ENCODE data around the gene RPS6KA1.
"Not testable (repeated sequence)": the region's sequence is repeated elsewhere in the genome, so short reads cannot be mapped to it uniquely, and the experiment has no call there.

The RPS6KA1 gene

DNA sequence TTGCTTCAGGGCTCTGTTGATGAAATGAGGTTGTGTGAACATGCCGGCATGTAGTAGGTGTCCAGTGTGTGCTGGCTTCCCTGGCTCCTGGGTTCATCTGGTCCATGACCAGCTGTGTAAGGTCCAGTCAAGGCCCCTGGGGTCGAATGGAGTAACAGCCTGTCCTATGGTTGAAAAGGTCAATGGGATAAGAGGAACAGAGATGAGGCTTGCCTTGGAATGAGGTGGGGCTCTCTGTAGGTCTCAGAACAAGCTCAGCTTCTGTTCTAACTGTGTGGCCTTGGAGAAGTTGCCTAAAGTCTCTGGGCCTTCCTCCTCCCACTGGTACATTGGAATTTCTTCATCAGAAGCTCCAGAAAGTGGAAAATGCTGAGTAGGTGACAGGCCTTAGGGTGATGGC lies 26.6 kb downstream of the RPS6KA1 start:
- no peak for DNase-seq

DNA sequence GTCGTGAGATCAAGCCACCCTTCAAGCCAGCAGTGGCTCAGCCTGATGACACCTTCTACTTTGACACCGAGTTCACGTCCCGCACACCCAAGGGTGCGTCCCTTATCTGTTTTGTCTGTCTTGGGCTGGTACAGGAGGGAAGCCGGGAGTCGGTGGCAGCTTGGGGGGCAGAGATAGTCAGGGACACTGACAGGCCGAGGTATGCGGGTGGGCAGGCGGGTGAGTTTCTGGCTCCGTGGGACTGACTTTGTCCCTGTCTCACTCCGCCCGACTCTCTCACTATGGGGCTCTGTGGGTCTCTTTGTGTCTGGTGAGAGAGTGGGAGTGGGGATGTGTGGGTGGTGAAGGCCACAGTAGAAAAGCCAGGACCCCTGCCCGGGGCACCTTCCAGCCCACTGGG lies 27.4 kb downstream of the RPS6KA1 start:
- DNase-seq, result no peak

DNA sequence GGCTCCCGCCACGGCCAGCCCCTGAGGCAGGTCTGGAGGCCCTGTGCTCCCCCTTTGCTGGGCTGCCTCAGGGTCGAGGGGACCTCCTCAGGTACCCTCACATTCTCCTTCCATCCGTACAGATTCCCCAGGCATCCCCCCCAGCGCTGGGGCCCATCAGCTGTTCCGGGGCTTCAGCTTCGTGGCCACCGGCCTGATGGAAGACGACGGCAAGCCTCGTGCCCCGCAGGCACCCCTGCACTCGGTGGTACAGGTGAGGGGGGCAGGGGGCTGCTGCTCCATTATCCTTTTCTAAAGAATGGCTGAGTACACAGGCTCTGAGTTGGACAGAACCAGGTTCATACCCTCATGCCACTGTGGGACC lies 29.1 kb downstream of the RPS6KA1 start:
- no peak for DNase-seq

DNA sequence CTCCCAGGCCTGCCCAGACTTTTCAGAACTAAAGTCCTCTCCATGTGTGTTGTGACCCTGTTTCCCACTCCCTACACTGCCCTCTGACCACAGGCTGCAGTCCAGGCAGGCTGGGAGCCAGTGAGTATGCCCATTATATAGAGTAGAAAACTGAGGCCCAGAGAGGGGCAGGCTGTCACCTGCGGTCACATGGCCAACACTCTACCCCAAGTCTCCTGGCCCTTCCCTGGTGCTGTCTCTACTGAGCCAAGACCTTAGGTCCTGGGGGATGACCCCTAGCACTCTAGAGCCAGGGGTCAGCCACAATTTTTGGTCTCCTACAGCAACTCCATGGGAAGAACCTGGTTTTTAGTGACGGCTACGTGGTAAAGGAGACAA lies 30.8 kb downstream of the RPS6KA1 start:
- no peak for DNase-seq

DNA sequence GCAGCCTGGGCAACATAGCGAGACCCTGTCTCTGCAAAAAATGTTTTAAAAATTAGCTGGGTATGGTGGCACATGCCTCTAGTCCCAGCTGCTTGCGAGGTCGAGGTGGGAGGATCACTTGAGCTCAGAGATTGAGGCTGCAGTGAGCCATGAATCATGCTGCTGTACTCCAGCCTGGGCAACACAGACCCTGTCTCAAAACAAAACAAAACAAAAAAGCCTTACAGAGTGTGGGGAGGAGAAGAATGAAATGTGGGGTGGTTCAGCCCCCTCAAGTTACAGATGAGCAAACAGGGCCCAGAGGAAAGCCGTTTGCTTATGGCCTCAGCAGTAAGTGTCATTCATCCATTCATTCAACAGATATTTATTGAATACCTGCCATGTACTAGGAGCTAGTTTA lies 40.7 kb downstream of the RPS6KA1 start:
- DNase-seq, result no peak

DNA sequence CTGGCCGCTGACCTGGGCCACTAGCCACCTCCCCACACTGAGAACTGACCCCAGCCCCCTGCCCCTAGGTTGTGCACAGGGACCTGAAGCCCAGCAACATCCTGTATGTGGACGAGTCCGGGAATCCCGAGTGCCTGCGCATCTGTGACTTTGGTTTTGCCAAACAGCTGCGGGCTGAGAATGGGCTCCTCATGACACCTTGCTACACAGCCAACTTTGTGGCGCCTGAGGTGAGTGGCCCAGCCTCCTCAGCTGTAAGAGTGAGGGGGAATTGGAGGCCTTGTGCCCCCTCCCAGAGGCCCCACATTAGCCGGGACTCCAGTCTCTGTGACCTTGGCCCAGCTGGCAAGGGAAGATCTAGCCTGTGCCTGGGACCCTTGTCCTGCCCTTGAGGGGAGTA lies 41.8 kb downstream of the RPS6KA1 start:
- DNase-seq, result no peak

DNA sequence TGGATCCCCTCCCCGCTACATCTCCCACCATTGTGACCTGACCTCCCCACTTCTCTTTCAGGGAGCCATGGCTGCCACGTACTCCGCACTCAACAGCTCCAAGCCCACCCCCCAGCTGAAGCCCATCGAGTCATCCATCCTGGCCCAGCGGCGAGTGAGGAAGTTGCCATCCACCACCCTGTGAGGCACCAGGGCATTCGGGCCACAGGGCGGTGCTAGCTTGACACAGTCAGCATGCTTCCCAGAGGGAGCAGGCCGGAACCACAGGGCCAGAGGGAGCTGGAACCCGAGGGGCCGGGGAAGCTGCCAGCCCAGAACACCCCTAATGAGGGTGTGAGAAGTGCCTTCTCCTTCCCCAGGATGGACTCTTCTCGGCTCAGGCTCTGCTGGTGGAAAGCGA lies 44.5 kb downstream of the RPS6KA1 start:
- DNase-seq, result no peak

DNA sequence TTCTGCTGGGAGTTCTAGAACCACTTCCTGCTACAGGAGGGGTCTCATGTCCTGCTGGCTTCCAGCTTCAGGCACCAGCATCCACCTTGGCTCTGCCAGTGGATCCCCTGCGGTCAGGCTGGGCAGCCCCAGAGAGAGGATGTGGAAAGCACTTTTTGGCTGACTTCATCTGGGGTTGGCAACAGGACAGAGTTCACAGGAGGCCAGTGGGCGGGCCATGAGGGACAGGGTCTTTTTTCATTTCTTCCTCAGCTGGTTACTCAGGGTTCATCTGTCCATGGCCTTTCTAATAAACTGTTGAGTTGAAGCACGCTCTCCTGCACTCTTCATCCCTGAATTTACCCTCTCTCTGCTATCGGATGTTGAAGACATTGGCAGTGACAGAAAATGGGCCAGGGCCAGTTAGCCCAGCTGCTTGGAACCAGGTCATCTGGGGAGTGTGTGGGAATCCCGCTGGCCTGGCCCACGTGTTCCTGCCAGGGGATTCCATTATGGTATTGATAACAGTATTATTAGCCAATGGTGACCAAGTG lies 45.2 kb downstream of the RPS6KA1 start:
- no peak for DNase-seq

DNA sequence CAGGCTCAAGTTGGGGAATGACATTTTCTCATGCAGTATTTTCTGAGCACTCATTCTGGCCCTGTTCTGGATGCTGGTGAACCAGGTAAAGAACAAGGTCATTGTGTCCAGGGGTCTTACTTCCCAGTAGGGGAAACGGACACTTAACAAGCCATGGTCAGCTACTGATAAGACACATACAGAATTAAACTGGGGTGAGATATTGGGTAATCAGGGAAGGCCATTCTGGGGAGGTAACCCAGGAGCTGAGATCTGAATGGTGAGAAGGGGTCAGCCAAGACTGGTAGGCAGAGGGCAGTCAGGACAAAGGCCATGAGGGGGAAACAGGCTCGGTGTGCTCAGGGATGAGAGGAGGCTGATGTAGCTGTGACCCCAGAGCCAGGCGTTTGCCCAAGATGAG lies 45.8 kb downstream of the RPS6KA1 start:
- DNase-seq, result no peak

DNA sequence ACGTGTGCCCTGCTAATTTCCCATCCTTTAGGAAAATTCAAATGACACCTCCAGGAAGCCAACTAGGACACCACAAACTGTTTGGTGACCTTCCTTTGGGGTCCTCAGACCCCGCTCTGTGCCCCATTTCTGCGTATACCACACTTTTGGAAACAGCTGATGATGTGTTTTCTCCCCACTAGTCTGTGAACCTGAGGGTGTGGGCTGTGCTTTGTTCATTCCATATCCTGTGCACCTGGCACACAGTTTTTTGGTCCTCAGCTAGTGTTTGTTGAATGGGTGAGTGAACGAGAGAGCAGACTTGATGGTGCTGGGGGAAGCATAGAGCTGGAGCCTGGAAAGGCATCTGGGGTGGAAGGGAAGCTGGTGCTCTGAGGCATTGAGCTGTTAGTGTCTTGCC lies 48.6 kb downstream of the RPS6KA1 start:
- no peak for DNase-seq

DNA sequence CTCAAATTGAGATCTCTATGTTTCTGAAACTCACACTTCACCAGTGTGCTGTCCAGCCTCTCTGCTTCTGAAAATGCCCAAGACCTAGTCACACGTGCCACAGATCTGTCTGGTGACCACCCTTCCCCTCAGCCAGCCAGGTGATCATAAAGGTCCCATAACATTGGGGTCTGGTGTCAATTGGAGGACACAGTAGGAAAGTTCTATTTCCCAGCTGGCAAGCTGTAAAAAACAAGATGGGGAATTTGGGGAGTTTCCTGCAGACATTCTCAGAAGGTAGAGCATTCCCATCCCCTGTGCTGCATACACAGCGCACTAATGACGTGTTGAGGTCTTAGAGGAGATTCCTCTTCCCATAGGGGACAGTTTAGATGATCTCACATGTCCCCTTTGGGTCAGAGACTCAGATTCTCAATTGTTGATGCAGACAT lies 50.1 kb downstream of the RPS6KA1 start:
- no peak for DNase-seq

DNA sequence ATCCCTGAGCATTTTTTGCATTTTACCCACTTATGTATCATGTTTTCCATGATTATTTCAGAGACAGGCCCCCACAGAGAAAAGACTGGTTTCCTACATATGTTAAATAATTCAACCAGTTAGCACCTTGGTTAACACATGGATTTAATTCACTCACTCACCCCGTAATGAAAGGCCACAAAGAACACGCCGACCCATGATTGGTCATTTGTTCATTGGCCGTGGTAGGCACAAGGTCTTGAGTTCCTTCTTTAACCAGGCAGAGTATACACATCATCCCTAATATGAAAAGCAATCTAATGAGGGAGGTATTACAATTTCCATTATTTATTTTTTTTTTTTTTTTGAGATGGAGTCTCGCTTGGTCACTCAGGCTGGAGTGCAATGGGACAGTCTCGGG lies 50.6 kb downstream of the RPS6KA1 start:
- peak; percentile 31 to 41 for DNase-seq

DNA sequence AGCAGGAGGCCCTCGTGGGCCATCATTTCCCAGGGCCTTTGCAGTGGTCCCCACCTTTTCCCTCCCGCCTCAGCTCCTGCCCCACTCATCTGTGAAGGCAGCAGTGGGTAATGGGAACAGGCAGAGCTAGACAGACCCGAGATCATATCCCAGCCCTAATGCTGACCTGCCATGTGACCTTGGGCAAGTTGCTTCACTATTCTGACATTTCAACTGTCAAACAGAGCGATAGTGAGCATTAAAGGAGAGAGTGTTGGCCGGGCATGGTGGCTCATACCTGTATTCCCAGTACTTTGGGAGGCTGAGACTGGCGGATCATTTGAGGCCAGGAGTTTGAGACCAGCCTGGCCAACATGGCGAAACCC lies 51.7 kb downstream of the RPS6KA1 start:
- DNase-seq, result no peak

DNA sequence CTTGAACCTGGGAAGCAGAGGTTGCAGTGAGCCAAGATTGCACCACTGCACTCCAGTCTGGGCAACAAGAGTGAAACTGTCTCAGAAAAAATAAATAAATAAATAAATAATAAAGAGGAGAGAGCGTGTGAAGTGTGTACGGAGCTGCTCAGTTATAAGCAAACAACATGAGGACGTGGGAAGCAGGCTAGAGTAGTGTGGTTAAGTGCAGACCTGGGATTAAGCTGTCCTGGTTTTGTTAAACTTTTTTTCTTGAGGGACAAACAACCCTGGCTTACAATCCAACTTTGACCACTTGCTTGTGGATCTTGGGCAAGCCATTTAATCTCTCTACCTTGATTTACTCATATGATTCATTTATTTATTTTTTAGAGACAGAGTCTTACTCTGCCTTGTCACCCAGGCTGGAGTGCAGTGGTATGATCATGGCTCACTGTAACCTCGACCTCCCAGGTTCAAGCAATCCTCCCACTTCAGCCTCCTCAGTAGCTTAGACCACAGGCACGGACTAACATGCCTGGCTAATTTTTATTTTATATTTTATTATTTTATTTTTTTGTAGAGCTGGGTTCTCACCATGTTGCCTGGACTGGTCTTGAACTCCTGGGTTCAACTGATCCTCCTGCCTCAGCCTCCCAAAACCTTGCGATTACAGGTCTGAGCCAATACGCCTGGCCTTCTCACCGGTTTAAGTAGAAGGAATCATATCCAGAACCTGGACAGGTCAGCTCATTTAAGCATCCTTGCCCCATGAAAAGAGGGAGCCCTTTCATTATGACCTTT lies 52.7 kb downstream of the RPS6KA1 start:
- no peak for DNase-seq

DNA sequence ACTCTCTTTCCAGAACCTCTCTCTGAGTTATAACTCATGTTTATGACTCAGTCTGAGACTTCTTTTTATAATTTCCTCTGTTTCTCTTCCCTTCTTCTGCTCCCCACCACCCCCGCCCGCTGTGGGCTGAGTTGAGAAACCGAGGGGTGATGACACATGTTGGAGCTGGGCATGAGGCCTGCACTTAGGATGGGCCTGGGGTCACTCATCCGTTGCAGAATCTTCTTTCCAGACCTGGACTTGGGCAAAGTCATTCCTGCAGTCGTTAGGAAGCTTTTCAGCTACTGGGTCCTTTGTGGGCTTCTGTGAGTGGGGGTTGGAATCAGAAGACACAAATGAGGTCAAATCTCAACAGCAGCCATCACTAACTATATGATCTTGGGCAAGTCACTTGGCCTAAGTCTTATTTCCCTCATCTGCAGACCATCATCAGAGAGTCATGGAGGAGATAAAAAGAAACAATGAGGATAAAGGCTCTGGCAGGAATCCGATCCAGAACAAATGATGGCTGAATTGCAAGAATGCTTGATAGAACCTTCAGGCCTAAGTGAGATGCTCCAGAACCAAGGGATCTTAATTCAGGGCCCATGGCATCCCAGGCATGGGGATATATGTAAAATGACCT lies 53.4 kb downstream of the RPS6KA1 start:
- DNase-seq, result peak; percentile 84 to 85

DNA sequence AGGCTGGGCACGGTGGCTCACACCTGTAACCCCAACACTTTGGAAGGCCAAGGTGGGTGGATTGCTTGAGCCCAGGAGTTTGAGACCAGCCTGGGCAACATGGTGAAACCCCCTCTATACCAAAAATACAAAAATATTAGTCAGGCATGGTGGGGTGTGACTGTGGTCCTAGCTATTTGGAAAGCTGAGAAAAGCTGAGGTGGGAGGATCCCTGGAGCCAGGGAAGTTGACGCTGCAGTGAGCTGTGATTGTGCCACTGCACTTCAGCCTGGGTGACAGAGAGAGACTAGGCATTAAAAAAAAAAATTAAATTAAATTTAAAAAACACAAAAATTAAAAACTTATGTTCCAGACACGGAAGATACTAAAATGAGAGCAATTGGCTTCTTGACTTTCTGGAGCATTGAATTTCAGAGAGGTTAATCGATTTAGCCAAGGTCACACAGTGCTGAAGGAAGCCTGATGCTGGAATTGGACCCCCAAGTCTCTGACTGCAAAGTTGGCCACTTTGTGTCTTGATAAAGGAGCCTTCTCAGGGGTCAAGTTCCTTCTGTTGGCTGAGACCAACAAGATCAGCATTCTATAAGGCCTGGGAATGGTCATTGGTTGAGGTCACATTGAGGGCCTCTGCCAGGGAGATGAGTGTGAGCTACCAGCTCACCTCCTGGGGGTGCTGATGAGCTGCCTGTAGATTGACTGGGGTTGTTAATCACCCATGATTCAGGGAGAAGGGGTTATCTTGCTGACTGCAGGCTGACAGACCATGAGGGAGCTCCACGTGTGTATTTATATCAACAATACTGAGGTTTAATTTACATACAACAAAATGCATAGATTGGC lies 54.3 kb downstream of the RPS6KA1 start:
- DNase-seq, result peak; percentile 42 to 55

DNA sequence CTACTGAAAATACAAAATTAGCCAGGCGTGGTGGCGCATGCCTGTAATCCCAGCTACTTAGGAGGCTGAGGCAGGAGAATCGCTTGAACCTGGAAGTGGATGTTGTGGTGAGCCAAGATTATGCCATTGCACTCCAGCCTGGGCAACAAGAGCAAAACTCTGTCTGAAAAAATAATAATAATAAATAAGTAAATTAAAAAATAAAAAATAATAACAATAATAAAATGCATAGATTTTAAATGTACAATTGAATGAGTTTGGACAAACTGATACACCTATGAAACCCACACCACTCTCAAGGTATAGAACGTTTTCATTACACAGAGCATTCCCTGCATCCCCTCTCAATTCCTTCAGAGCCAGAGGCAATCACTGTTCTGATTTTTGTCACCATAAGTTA lies 55.0 kb downstream of the RPS6KA1 start:
- not testable (repeated sequence) for DNase-seq

DNA sequence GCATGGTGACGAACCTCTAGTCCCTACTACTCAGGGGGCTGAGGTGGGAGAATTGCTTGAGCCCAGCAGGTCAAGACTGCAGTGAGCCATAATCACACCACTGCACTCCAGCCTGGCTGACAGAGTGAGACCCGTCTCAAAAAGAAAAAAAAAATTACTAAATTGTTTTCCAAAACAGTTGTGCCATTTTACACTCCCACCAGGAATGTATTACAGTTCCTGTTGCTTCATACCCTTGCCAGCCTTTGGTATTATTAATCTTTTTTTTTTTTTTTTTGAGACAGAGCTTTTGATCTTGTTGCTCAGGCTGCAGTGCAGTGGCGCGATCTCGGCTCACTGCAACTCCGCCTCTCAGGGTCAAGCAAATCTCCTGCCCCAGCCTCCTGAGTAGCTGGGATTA lies 55.9 kb downstream of the RPS6KA1 start:
- no peak for DNase-seq

DNA sequence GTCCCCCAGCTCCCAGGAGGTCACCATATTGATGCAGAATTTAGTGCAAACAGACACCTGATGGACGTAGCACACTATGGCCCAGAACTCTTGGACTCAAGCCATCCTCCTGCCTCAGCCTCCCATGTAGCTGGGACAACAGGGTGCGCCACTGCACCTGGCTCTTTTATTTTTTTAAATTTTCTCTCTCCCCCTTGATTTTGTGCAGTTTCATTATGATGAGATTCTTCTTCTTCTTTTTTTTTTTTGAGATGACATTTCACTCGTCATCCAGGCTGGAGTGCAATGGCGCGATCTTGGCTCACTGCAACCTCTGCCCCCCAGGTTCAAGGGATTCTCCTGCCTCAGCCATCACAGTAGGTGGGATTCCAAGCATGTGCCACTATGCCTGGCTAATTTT lies 63.8 kb downstream of the RPS6KA1 start:
- DNase-seq, result no peak

DNA sequence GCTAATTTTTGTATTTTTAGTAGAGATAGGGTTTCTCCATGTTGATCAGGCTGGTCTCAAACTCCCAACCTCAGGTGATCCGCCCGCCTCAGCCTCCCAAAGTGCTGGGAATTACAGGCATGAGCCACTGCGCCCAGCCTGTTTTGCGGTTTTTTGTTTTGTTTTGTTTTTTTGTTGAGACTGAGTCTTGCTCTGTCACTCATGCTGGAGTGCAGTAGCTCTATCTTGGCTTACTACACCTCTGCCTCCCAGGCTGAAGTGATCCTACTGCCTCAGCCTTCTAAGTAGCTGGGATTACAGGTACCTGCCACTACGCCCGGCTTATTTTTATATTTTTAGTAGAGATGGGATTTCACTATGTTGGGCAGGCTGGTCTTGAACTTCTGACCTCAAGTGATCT lies 65.0 kb downstream of the RPS6KA1 start:
- not testable (repeated sequence) for DNase-seq

DNA sequence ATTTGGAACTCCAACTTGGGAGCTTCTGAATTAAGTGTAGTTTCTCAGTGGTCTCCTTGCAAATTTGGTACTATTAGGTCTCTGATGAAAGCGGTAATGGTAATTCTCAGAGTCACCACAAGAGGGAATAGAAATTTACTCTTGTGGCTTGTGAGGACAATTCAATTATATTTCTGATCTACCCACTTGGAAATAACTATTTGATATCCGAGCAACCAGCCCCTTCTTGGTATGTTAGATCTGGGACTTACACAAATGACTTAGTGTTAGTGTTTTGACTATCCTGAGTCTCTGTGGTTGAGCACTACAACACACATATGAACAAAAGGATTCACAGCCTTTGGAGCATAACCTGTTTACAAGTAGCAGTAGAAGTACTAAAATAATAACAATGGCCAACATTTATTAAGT lies 68.1 kb downstream of the RPS6KA1 start:
- DNase-seq, result no peak

DNA sequence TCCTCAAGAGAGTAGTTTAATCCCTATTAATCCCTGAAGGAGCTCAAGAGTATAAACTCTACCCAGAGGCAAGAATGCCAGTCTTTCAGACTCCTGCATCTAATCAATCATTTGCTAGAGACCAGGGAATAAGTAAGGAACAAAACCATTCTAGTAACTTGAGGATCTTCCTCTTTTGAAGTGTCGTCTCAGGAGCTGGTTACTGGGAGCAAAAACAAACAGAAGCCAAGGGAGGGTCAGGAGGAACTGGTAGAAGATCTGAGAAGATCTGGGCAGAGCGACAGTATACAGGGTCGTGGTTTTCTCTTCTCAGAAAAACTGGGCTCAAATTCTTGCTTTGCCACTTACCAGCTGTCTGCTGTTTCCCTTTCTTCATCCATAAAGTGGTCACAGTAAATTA lies 69.3 kb downstream of the RPS6KA1 start:
- no peak for DNase-seq

DNA sequence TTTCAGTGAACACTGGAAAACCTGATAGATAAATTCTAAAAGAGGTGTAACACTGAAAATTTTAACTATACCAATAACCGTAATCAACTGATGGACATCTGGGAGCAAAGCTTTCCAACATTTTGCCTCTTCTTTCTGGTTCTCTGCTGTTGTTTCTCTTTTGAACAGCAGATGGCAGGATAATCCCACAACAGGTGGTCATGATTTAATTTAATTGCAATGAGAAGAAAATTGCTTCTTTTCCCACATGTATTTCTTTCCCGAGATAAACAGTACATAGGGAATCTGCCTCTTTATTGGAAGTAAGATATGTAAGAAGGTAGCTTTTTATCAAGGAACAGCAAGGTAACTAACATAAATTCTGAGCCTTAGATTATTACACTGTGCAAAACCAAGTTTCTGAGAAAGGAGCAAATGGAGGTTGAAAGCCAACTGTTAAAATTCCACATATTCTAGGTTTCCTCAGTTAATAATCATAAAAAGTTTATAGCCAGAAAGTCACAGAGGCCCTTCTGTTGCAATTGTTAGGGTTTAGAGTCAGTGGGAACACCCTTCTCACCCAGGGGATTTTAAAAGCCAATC lies 72.9 kb downstream of the RPS6KA1 start:
- peak in 1 of 2 donors; percentile 39 for DNase-seq

Data from stimulated activated CD4-positive, alpha-beta T cell treated with anti-CD3 and anti-CD28 coated beads, Interleukin-2, amount 100 ng/mL, for 24 hours (primary cell).